ENCODE data around the gene FOSL1. TPM values are rescaled to one million over a fixed set of nuclear protein-coding genes. Genes with fewer than 3 reads are reported as not detected.

Gene FOSL1
- polyA plus RNA-seq, 1 donor (not counting 4 experiments of a cell fraction or from before 2014, with no cell fraction given), result 21.8 TPM

GRCh38 chr11:65947133-65947532 lies 46.9 kb upstream of the FOSL1 start:
- H3K9me1 ChIP-seq (ENCODE audit: control insufficient read depth, extremely low read depth, insufficient read depth, low read length), result no peaks in the 10 kb centered on the region
- H3K79me2 ChIP-seq (ENCODE audit: control insufficient read depth, insufficient read depth, low read length), result no peaks in the 10 kb centered on the region
- FAIRE-seq (no peak), DNase-seq (ENCODE audit: low read depth, low spot score) (no peak)
- H3K27me3 ChIP-seq (ENCODE audit: control insufficient read depth, extremely low read depth, insufficient read depth, low read length), result peaks cover 4% of the 10 kb centered on the region
- no peaks in the 10 kb centered on the region for H3K4me1 ChIP-seq (ENCODE audit: control insufficient read depth, extremely low read depth, insufficient read depth, low read length)
- H3K4me3 ChIP-seq (ENCODE audit: control insufficient read depth in 2 of 3, extremely low read depth in 1 of 3, insufficient read depth in 2 of 3, low read depth in 1 of 3, low read length in 3 of 3), result no peak overlapping the region
- H3K9ac ChIP-seq (ENCODE audit: control insufficient read depth, extremely low read depth, insufficient read depth, low read length), result no peak overlapping the region
- no peak overlapping the region for H3K27ac ChIP-seq (ENCODE audit: control insufficient read depth, insufficient read depth, low read length)
- H3K9me3 ChIP-seq (ENCODE audit: control insufficient read depth, low read depth, low read length), result no peaks in the 10 kb centered on the region
- H3K36me3 ChIP-seq (ENCODE audit: control insufficient read depth in 2 of 2, extremely low read depth in 1 of 2, insufficient read depth in 2 of 2, low read length in 2 of 2), result no peaks in the 10 kb centered on the region
- no peak overlapping the region for H2AFZ ChIP-seq (ENCODE audit: control insufficient read depth, low read length)
- TF ChIP-seq CTCF (optimal IDR thresholded peaks at IDR 0.05 in 1 of 3, IDR thresholded peaks at IDR 0.05 in 1 of 3, conservative IDR thresholded peaks at IDR 0.05 in 1 of 3; ENCODE audit: extremely low read depth in 1 of 3, insufficient read depth in 2 of 3, low read length in 3 of 3) (no peak), EZH2 (IDR thresholded peaks at IDR 0.05; ENCODE audit: low read length) (no peak)
- no peak overlapping the region for H3K4me2 ChIP-seq (ENCODE audit: control insufficient read depth, extremely low read depth, insufficient read depth, low read depth, low read length)
- dilution Hi-C loops (cut with MboI; ENCODE audit: extremely low pct_ligation_motif_present, low sequenced_read_pairs), result no loop called here
- H4K20me1 ChIP-seq (ENCODE audit: control insufficient read depth, extremely low read depth, insufficient read depth, low read length), result no peaks in the 10 kb centered on the region

GRCh38 chr11:65946655-65947054 lies 46.5 kb upstream of the FOSL1 start:
- no peak overlapping the region for H3K27ac ChIP-seq (ENCODE audit: control insufficient read depth, insufficient read depth, low read length)
- H3K27me3 ChIP-seq (ENCODE audit: control insufficient read depth, extremely low read depth, insufficient read depth, low read length), result peaks cover 4% of the 10 kb centered on the region
- dilution Hi-C loops (cut with MboI; ENCODE audit: extremely low pct_ligation_motif_present, low sequenced_read_pairs), result no loop called here
- H3K9me1 ChIP-seq (ENCODE audit: control insufficient read depth, extremely low read depth, insufficient read depth, low read length), result no peaks in the 10 kb centered on the region
- H4K20me1 ChIP-seq (ENCODE audit: control insufficient read depth, extremely low read depth, insufficient read depth, low read length), result no peaks in the 10 kb centered on the region
- H3K9me3 ChIP-seq (ENCODE audit: control insufficient read depth, low read depth, low read length), result no peaks in the 10 kb centered on the region
- no peak for DNase-seq (ENCODE audit: low read depth, low spot score)
- no peak overlapping the region for H2AFZ ChIP-seq (ENCODE audit: control insufficient read depth, low read length)
- no peak for FAIRE-seq
- H3K9ac ChIP-seq (ENCODE audit: control insufficient read depth, extremely low read depth, insufficient read depth, low read length), result no peak overlapping the region
- H3K4me2 ChIP-seq (ENCODE audit: control insufficient read depth, extremely low read depth, insufficient read depth, low read depth, low read length), result no peak overlapping the region
- peaks cover 4% of the 10 kb centered on the region for H3K4me1 ChIP-seq (ENCODE audit: control insufficient read depth, extremely low read depth, insufficient read depth, low read length)
- TF ChIP-seq EZH2 (IDR thresholded peaks at IDR 0.05; ENCODE audit: low read length) (no peak), CTCF (optimal IDR thresholded peaks at IDR 0.05 in 1 of 3, IDR thresholded peaks at IDR 0.05 in 1 of 3, conservative IDR thresholded peaks at IDR 0.05 in 1 of 3; ENCODE audit: extremely low read depth in 1 of 3, insufficient read depth in 2 of 3, low read length in 3 of 3) (no peak)
- no peaks in the 10 kb centered on the region for H3K79me2 ChIP-seq (ENCODE audit: control insufficient read depth, insufficient read depth, low read length)
- H3K36me3 ChIP-seq (ENCODE audit: control insufficient read depth in 2 of 2, extremely low read depth in 1 of 2, insufficient read depth in 2 of 2, low read length in 2 of 2), result no peaks in the 10 kb centered on the region
- no peak overlapping the region for H3K4me3 ChIP-seq (ENCODE audit: control insufficient read depth in 2 of 3, extremely low read depth in 1 of 3, insufficient read depth in 2 of 3, low read depth in 1 of 3, low read length in 3 of 3)

All from keratinocyte (primary cell).